GM04503 (cell line): ENCODE results near the gene FBXL20.
"Not testable (repeated sequence)": the region's sequence is repeated elsewhere in the genome, so short reads cannot be mapped to it uniquely, and the experiment has no call there.

Source experiments
- DNase-seq: peaks from one replicate; pipeline ENCODE4 v3.0.0-alpha.2; 2012; ENCODE audit warnings: low read depth

The FBXL20 gene

DNA sequence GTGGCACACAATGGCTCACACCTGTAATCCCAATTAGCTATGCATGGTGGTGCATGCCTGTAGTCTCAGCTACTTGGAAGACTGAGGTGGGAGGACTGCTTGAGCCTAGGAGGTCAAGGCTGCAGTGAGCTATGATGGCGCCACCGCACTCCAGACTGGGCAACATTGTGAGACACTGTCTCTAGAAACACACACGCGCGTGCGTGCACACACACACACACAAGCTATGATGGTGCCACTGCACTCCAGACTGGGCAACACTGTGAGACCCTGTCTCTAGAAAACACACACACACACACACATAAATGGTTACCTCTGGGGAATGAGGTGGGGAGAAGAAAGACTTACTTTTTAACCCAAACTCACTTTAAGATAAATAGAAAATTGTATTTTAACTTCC is 16.4 kb downstream of the FBXL20 start:
- no peak for DNase-seq

DNA sequence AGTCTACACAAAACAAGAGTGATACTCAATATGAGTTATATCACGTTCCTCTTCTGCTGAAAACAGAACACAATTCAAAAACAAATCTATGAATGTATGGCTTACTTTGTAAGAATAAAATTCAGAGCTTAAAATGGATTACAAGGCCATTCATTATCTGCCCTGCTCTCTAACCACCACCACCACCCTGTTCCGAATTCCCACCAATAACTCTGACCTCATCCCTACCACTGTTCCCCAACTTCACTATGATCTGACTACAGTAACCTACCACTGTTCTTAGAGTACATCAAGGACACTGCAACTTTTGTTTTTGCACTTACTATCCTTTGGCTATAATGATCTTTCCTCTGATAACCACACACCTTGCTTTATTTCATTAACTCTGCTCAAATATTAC is 21.3 kb downstream of the FBXL20 start:
- DNase-seq = no peak

- DNase-seq = no peak
Observed at GRCh38 chr17:39376434-39376833, 25.0 kb downstream of the FBXL20 start.

GRCh38 chr17:39367805-39368204 is 33.6 kb downstream of the FBXL20 start:
- DNase-seq = not testable (repeated sequence)

DNA sequence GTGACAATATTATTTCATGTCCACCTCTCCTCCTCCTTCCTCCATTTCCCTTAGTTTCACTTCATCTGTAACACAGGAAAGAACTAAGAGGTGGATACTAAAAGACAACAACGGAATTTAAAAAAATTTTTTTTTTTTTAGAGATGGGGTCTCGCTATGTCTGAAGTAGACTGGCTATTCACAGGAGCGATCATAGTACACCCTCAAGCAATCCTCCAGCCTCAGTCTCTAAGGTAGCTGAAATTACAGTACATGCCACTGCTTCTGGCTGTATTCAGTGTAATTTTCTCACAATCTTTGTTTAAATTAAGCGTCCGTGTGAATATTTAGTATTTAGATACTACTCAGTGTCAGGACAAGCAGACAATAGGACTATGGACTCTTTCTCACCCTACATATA is 35.6 kb downstream of the FBXL20 start:
- DNase-seq = no peak

DNA sequence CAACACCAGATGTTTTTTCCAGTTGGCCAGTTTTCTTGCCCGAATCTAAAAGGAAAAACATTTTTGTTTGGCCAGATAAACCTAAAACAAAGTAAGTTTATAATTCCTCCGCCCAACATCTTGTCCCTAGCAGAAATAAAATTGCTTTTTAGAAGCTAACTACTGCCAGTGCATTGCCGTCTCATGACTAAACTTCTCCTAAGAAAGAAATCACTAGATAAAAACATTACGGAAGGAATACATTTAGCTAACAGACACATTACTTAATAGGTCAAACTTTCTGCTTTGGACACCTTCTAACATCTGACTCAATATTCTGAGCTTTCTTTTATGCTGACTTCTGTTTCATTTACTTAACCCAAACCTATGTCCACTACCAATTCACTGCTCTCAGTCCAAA is 36.2 kb downstream of the FBXL20 start:
- DNase-seq = peak; percentile 60

GRCh38 chr17:39364236-39365025 is 37.0 kb downstream of the FBXL20 start:
- no peak for DNase-seq

GRCh38 chr17:39361064-39361463 is 40.4 kb downstream of the FBXL20 start:
- no peak for DNase-seq

GRCh38 chr17:39360537-39360936 is 40.9 kb downstream of the FBXL20 start:
- no peak for DNase-seq

GRCh38 chr17:39359994-39360393 is 41.4 kb downstream of the FBXL20 start:
- no peak for DNase-seq

GRCh38 chr17:39357986-39358385 is 43.4 kb downstream of the FBXL20 start:
- no peak for DNase-seq

- DNase-seq = no peak
Observed at GRCh38 chr17:39357488-39357887, 43.9 kb downstream of the FBXL20 start.

- DNase-seq = no peak
Observed at GRCh38 chr17:39352986-39353385, 48.4 kb downstream of the FBXL20 start.

- DNase-seq = no peak
Observed at GRCh38 chr17:39352511-39352910, 48.9 kb downstream of the FBXL20 start.

DNA sequence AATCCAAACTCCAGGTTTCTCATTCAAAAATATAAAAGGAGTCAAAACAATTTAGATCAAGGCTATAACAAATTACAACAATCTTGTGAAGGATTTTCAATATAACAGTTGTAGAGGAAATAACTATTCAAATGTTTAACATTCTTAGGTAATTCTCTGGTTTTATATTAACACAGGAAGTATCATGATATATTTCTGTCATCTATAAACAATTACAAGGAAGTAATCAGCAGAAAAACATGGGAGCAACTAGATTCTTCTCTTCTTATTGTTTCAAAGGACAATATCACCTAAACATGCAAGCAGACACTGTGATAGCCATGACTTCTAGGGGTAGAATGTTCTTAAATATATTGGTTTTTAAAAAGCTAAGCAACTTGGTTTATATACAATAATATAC is 49.9 kb downstream of the FBXL20 start:
- DNase-seq = no peak

DNA sequence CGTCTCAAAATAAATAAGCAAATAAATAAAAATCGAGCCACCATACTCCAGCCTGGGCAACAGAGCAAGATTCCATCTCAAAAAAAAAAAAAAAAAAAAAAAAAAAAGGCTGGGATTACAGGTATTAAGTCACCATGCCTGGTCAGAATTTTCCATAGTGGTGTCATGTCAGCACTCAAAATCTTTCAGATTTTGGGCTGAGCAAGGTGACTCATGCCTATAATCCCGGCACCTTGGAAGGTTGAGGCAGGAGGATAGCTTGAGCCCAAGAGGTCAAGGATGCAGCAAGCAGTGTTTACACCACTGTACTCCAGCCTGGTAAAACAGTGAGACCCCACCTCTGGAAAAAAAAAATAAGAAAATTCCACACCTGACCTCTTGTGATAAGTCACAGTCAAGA is 52.2 kb downstream of the FBXL20 start:
- DNase-seq = no peak

DNA sequence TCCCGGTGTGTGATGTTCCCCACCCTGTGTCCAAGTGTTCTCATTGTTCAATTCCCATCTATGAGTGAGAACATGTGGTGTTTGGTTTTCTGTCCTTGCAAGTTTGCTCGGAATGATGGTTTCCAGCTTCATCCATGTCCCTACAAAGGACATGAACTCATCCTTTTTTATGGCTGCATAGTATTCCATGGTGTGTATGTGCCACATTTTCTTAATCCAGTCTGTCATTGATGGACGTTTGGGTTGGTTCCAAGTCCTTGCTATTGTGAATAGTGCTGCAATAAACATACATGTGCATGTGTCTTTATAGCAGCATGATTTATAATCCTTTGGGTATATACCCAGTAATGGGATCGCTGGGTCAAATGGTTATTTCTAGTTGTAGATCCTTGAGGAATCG is 54.6 kb downstream of the FBXL20 start:
- DNase-seq = not testable (repeated sequence)

DNA sequence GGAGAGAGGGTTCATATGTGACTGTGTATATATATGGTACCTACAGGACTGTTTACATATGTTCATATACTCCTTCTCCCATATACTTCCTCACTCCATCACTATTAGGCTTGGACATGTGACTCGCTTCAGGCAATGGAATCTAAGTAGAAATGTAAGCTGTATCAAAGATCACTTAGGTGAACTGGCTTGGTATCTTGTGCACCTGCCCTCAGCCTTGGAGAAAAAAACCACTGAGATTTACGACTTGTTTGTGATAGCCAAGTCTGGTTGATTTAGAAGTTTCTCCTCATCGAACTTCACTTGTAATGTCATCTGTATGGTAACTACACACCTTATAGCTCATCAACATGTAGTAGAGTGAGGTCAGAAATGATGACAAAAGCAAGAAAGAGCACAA is 59.9 kb downstream of the FBXL20 start:
- DNase-seq = no peak

DNA sequence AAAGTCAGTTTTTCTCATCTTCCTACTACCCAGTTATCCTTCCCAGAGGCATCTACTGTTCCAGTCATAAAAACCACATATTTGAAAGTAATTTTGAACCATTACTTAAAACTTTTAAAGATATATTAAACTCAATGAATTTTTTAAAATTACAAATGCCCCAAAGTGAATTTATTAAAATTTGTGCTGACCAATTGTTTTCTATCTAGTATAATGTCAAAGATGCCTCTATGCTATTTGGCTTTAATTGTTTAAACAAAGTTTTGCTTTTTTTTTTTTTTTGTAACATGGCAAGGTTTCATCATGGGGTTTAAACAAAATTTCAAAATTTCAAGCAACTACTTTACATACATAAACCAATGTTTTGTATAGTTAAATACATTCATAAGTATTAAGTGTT is 60.7 kb downstream of the FBXL20 start:
- DNase-seq = no peak

DNA sequence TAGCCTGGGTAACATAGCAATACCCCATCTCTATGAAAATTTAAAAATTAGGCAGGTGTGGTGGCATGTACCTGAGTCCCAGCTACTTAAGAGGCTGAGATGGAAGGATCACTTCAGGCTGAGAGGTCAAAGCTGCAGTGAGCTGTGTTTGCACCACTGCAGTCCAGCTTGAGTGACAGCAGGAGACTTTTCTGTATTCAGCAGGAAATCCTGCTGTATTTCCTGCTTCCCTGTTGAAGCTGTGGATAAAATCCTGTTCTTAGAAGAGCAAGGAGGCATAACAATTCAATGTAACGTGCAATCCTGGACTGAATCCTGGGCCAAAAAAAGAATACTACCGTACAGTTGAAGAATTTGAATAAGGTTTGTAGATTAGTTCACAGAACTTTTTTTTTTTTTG is 62.2 kb downstream of the FBXL20 start:
- DNase-seq = no peak

DNA sequence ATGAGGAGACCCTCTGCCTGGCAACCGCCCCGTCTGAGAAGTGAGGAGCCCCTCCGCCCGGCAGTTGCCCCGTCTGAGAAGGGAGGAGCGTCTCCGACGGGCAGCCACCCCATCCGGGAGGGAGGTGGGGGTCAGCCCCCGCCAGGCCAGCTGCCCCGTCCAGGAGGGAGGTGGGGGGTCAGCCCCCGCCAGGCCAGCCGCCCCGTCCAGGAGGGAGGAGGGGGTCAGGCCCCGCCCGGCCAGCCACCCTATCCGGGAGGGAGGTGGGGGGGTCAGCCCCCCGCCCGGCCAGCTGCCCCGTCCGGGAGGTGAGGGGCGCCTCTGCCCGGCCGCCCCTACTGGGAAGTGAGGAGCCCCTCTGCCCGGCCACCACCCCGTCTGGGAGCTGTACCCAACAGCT is 63.8 kb downstream of the FBXL20 start:
- DNase-seq = not testable (repeated sequence)

- DNase-seq = no peak
Observed at GRCh38 chr17:39335704-39336223, 65.7 kb downstream of the FBXL20 start.

DNA sequence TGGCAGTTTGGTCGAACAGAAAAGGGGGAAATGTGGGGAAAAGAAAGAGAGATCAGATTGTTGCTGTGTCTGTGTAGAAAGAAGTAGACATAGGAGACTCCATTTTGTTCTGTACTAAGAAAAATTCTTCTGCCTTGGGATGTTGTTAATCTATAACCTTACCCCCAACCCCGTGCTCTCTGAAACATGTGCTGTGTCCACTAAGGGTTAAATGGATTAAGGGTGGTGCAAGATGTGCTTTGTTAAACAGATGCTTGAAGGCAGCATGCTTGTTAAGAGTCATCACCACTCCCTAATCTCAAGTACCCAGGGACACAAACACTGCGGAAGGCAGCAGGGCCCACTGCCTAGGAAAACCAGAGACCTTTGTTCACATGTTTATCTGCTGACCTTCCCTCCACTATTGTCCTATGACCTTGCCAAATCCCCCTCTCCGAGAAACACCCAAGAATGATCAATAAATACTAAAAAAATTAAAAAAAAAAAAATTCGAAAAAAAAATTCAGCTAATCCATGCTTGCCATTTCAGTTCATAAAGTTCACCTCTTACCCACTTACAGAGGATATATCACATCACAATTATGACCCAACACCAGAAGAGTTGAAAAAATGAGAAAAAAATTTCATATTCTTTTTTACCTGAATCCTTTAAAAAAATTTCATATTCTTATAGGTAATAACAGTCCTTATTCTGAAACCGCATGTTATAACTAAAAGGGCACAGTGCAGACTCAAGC is 67.2 kb downstream of the FBXL20 start:
- DNase-seq = not testable (repeated sequence)
